Cerebellar cortex (tissue), 1 donor: Measurements from ENCODE around the gene SCGB1D2.

Experiments used
- DNase-seq: peaks from one replicate; pipeline ENCODE4 v3.0.0-alpha.2; 2015; ENCODE audit warnings: low spot score

The SCGB1D2 gene

GRCh38 chr11:62260261-62260953, 18.4 kb downstream of the SCGB1D2 start:
- no peak for DNase-seq

- DNase-seq, result no peak
Observed at GRCh38 chr11:62264004-62264403, 22.0 kb downstream of the SCGB1D2 start.

GRCh38 chr11:62266558-62266957, 24.5 kb downstream of the SCGB1D2 start:
- no peak for DNase-seq

GRCh38 chr11:62267050-62267449, 25.0 kb downstream of the SCGB1D2 start:
- no peak for DNase-seq

- DNase-seq, result no peak
Observed at GRCh38 chr11:62267576-62267975, 25.5 kb downstream of the SCGB1D2 start.

GRCh38 chr11:62269654-62270278, 27.7 kb downstream of the SCGB1D2 start, which contains the start of gene SCGB2A2:
Gene SCGB2A2, plus strand, starts transcription at chr11:62270158. Its CDS starts 59 bp downstream, at chr11:62270217.
- no peak for DNase-seq

- no peak for DNase-seq
Observed at GRCh38 chr11:62273284-62273683, 31.2 kb downstream of the SCGB1D2 start.

GRCh38 chr11:62273789-62274275, 31.8 kb downstream of the SCGB1D2 start:
- no peak for DNase-seq

GRCh38 chr11:62280452-62280851, 38.4 kb downstream of the SCGB1D2 start:
- no peak for DNase-seq
